K562 (cell line): ENCODE measurements around the gene NRXN2. TPM values are rescaled to one million over a fixed set of nuclear protein-coding genes. Genes with fewer than 3 reads are reported as not detected.

Experiments used
- ATAC-seq: fragments of 200-7000 bp; cut with Tn5 transposase; 3 replicates; pipeline ENCODE4 v1.9.1; 2020; ENCODE audit warnings: moderate library complexity
- BruUV-seq: library from RNA; stranded (reverse); fragments of 400-500 nt; replicated peaks from 2 replicates; lab custom pipeline; 2021; lab: Mats Ljungman, UMichigan
- CTCF ChIA-PET: fragments of 300-600 bp; formaldehyde crosslinking; extraction: SDS; loops from one replicate; lab custom pipeline; 2021; ENCODE audit warnings: low intra/inter-chr PET ratio; lab: Yijun Ruan, JAX
- POLR2A ChIA-PET: fragments of 300-600, 350-650 bp; sonication (Branson Sonifier 250); formaldehyde crosslinking; extraction: SDS; loops from one replicate; lab custom pipeline; 2021; ENCODE audit warnings: antibody characterized with exemption, inconsistent platforms; lab: Yijun Ruan, JAX
- DNase-seq, 4 experiments: peaks; one replicate each; pipeline versions ENCODE4 v3.0.0 to v3.0.0-alpha.2; 2011 to 2018; ENCODE audit warnings: low spot score in 3 of 4, mixed read lengths in 3 of 4; ENCODE audit errors: extremely low read depth in 1 of 4
- FAIRE-seq: peaks from 2 replicates; lab custom pipeline; 2011; peaks lifted over from hg19 to GRCh38; lab: Jason Lieb, UNC
- H2AFZ ChIP-seq: 2 replicates; pipeline ENCODE4 v1.6.0; 2011; ENCODE audit warnings: low read depth, low read length, control low read depth, inconsistent platforms
- H3K27ac ChIP-seq: fragments of 200-600 bp; 3 replicates; pipeline ENCODE4 v1.8.0; 2011; ENCODE audit warnings: low read depth, mild to moderate bottlenecking, control low read depth, inconsistent platforms, low read length, moderate library complexity, mixed read lengths; ENCODE audit errors: extremely low read depth
- H3K27me3 ChIP-seq, 2 experiments: fragments of 300-600 bp in 1 of 2; 2 replicates in 1 of 2; 3 replicates in 1 of 2; pipeline versions ENCODE4 v1.6.0 to v1.8.0; 2011; ENCODE audit warnings: inconsistent platforms in 2 of 2, low read length in 2 of 2, mild to moderate bottlenecking in 1 of 2, mixed read lengths in 1 of 2, moderate library complexity in 1 of 2; ENCODE audit not compliant: control insufficient read depth in 2 of 2, insufficient read depth in 2 of 2
- H3K36me3 ChIP-seq: fragments of 300-600 bp; 3 replicates; pipeline ENCODE4 v1.8.0; 2011; ENCODE audit warnings: mild to moderate bottlenecking, low read length, inconsistent platforms; ENCODE audit not compliant: control insufficient read depth, insufficient read depth
- H3K4me1 ChIP-seq, 2 experiments: fragments of 200-600 bp in 1 of 2; replicated peaks in 1 of 2; 2 replicates in 1 of 2; 3 replicates in 1 of 2; pipeline versions ENCODE4 v1.5.1 to v1.8.0; 2011; ENCODE audit warnings: inconsistent platforms in 2 of 2, low read length in 2 of 2, mild to moderate bottlenecking in 1 of 2, mixed read lengths in 1 of 2, moderate library complexity in 1 of 2; ENCODE audit not compliant: control insufficient read depth in 2 of 2, insufficient read depth in 2 of 2
- H3K4me2 ChIP-seq: 2 replicates; pipeline ENCODE4 v1.6.1; 2011; ENCODE audit warnings: low read length, control low read depth, inconsistent platforms, mixed read lengths; ENCODE audit not compliant: insufficient read depth
- H3K4me3 ChIP-seq: fragments of 200-600 bp; sonication (generic), shearing (Covaris generic); 2 replicates; pipeline ENCODE4 v1.5.1; 2016; ENCODE audit warnings: control low read depth, inconsistent platforms
- H3K79me2 ChIP-seq: fragments of 200-600 bp; 3 replicates; pipeline ENCODE4 v1.8.0; 2011; ENCODE audit warnings: low read length, inconsistent platforms; ENCODE audit not compliant: control insufficient read depth, insufficient read depth
- H3K9ac ChIP-seq, 2 experiments: 2 replicates each; pipeline versions ENCODE4 v1.6.0 to v1.6.1; 2011; ENCODE audit warnings: low read depth in 2 of 2, low read length in 2 of 2, control low read depth in 1 of 2, inconsistent platforms in 1 of 2, mild to moderate bottlenecking in 1 of 2, mixed read lengths in 1 of 2; ENCODE audit not compliant: insufficient read depth in 1 of 2
- H3K9me1 ChIP-seq: one replicate; pipeline ENCODE4 v1.6.0; 2011; ENCODE audit warnings: inconsistent platforms, mild to moderate bottlenecking, low read length, moderate library complexity; ENCODE audit not compliant: control insufficient read depth, insufficient read depth
- H3K9me3 ChIP-seq: replicated peaks from 2 replicates; pipeline ENCODE4 v1.5.1; 2011; ENCODE audit warnings: low read depth, low read length, inconsistent platforms; ENCODE audit not compliant: control insufficient read depth, insufficient read depth
- H4K20me1 ChIP-seq: replicated peaks from 2 replicates; pipeline ENCODE4 v1.6.1; 2011; ENCODE audit warnings: low read length, inconsistent platforms, mixed read lengths; ENCODE audit not compliant: control insufficient read depth, insufficient read depth
- CBFA2T2 ChIP-seq: fragments of 450-650 bp; conservative IDR thresholded peaks from 2 replicates; pipeline ENCODE4 v1.6.1; 2017; ENCODE audit warnings: mild to moderate bottlenecking
- NRF1 ChIP-seq, 2 experiments: fragments of 450-650 bp; IDR thresholded peaks in 1 of 2; conservative IDR thresholded peaks in 1 of 2; 2 replicates each; pipeline ENCODE4 v1.6.1; 2014; ENCODE audit warnings: mild to moderate bottlenecking in 2 of 2
- PML ChIP-seq: IDR thresholded peaks from 2 replicates; pipeline ENCODE4 v1.6.1; 2012; ENCODE audit warnings: low read length, inconsistent platforms
- POLR2B ChIP-seq: fragments of 450-650 bp; IDR thresholded peaks from 2 replicates; pipeline ENCODE4 v1.6.1; 2018; ENCODE audit warnings: low read depth; ENCODE audit not compliant: partially characterized antibody
- ZNF347 ChIP-seq: fragments of 450-650 bp; formaldehyde crosslinking; IDR thresholded peaks from 2 replicates; pipeline ENCODE4 v1.4.0; 2020; ENCODE audit warnings: low read depth, mild to moderate bottlenecking, moderate library complexity
- WGBS: fragments of 100-300 bp; shearing (Covaris generic); methylation state at CpG from one replicate; pipeline ENCODE4 v1.1.6; 2016; ENCODE audit warnings: low coverage, mixed read lengths; ENCODE audit not compliant: insufficient coverage; ENCODE audit errors: missing lambda C conversion rate; 5-methylcytosine and 5-hydroxymethylcytosine counted together
- in situ Hi-C: fragments of 300-500 bp; cut with MboI; formaldehyde crosslinking; loops from 4 replicates; pipeline ENCODE4 v1.15.0; 2018; ENCODE audit warnings: inconsistent platforms, mixed read lengths
- intact Hi-C: fragments of 100-400 bp; cut with micrococcal nuclease; formaldehyde crosslinking; loops from 2 replicates; pipeline ENCODE4 v1.14.2; 2022
- polyA plus RNA-seq, 8 experiments: library from polyadenylated mRNA; depleted of rRNA in 4 of 8; stranded (reverse) in 5 of 8; unstranded in 3 of 8; fragments of >200 nt; fragmentation: Nextera tagmentation in 2 of 8; fragmentation: Illumina TruSeq in 1 of 8; extraction: Ambion mirVana in 2 of 8; extraction: Trizol in 1 of 8; gene quantifications; 2 replicates each; pipeline versions ENCODE4 v1.2.1 to v1.2.3, GENCODE V29; 2011 to 2014; ENCODE audit warnings: inconsistent platforms in 1 of 8, missing spikeins in 1 of 8
- total RNA-seq, 7 experiments: library from RNA; depleted of rRNA in 6 of 7; stranded (reverse); fragments of >200 nt in 6 of 7; fragmentation: Illumina TruSeq in 2 of 7; extraction: Trizol in 2 of 7; gene quantifications; 2 replicates each; pipeline versions ENCODE4 v1.2.1 to v1.2.3, GENCODE V29; 2011 to 2021; ENCODE audit warnings: low replicate concordance in 1 of 7
- TF ChIP-seq, protein P1 (sequence below): fragments of 250-450 bp; sonication (Bioruptor Pico); IDR thresholded peaks from 2 replicates; pipeline ENCODE4 v1.4.0; 2020; ENCODE audit warnings: mild to moderate bottlenecking, moderate library complexity

The NRXN2 gene
- total and polyA plus RNA-seq, 9 of the 15 experiments (the other 6 are each of a cell fraction or from before 2014, with no cell fraction given), result 0.07 to 0.47 (median 0.15) TPM; not detected in 4

DNA sequence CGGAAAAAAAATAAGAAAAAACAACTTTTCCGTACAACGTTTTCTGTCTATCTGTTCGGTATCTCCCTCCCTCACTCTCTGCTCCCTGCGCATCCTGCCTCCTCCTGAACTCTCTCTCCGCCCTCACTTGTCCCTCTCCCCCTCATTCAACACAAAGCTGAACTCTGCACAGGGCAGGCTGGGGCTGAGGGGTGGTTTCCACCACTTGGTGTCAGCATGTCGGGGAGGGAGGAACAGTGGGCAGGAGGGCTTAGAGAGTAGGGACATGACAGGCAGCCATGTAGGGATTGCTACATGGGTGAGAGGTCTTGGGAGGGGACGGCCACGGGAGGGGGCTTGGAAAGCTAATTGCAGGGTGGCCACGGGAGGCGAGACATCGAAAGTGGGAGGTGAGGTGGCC, 114.4 kb downstream of the NRXN2 start:
- no peaks in the 10 kb centered on the region for H3K9me1 ChIP-seq
- POLR2A ChIA-PET, result no interaction called here
- BruUV-seq, result no TSS peak
- H2AFZ ChIP-seq, result no peak overlapping the region
- DNase-seq (no peak), ATAC-seq (peak; percentile 18; the same call in 1 of the 3 replicates), FAIRE-seq (no peak)
- no peaks in the 10 kb centered on the region for H3K9me3 ChIP-seq
- intact Hi-C loops, result no loop called here
- no peak overlapping the region for H3K9ac ChIP-seq
- peaks cover 0 to 21% of the 10 kb centered on the region in 2 experiments; a peak in 3 of 5 replicates for H3K4me1 ChIP-seq
- 4% methylated on average over 12 of the region's 12 CpGs for WGBS
- TF ChIP-seq CBFA2T2, result no peak
- no peak for TF ChIP-seq POLR2B
- peak; percentile 29 to 33; a peak in 2 of 4 replicates for TF ChIP-seq NRF1 (conservative IDR thresholded peaks at IDR 0.05 in 1 of 2, IDR thresholded peaks at IDR 0.05 in 1 of 2)
- TF ChIP-seq ZNF347 (CRISPR knock-in tag), result no peak
- no peak overlapping the region for H3K27ac ChIP-seq
- no peak overlapping the region for H3K4me2 ChIP-seq
- H3K27me3 ChIP-seq, result peaks cover 10 to 37% of the 10 kb centered on the region in 2 experiments; a peak in 4 of 5 replicates
- no peaks in the 10 kb centered on the region for H3K79me2 ChIP-seq
- no peaks in the 10 kb centered on the region for H3K36me3 ChIP-seq
- CTCF ChIA-PET, result no interaction called here
- in situ Hi-C loops, result no loop called here
- no peak overlapping the region for H3K4me3 ChIP-seq
- peaks cover 6% of the 10 kb centered on the region; the same call in 1 of the 2 replicates for H4K20me1 ChIP-seq

DNA sequence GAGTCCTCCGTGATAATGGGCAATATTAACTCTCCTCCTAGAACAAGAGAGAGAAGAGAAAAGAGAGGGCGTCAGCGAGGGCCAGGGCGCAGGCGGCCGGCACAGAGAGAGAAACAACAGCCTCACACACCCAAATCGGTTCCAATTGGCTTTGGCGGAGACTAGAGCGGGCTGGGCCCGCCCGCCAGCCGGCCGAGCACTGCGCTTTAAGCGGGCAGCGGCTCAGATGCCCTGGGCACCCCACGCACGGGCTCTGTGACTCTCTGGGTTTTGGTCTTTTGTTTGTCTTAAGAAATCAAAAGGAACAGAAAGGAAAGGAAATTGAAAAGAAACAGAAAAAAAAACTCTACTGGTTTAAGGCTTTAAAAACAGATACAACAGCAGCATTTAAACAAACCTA, 115.0 kb downstream of the NRXN2 start:
- peaks cover 10 to 36% of the 10 kb centered on the region in 2 experiments; a peak in 4 of 5 replicates for H3K27me3 ChIP-seq
- no peak for ATAC-seq
- in situ Hi-C loops (no loop called here), intact Hi-C loops (no loop called here)
- FAIRE-seq, result no peak
- POLR2A ChIA-PET, result no interaction called here
- no peak overlapping the region for H3K4me3 ChIP-seq
- DNase-seq, result no peak
- H3K9me1 ChIP-seq, result no peaks in the 10 kb centered on the region
- WGBS, result 27% methylated on average over 12 of the region's 18 CpGs
- H3K4me1 ChIP-seq, result peaks cover 0 to 21% of the 10 kb centered on the region in 2 experiments; a peak in 3 of 5 replicates
- H2AFZ ChIP-seq, result no peak overlapping the region
- H3K27ac ChIP-seq, result no peak overlapping the region
- BruUV-seq, result no TSS peak
- no peak for TF ChIP-seq PML
- TF ChIP-seq, protein P1, sequence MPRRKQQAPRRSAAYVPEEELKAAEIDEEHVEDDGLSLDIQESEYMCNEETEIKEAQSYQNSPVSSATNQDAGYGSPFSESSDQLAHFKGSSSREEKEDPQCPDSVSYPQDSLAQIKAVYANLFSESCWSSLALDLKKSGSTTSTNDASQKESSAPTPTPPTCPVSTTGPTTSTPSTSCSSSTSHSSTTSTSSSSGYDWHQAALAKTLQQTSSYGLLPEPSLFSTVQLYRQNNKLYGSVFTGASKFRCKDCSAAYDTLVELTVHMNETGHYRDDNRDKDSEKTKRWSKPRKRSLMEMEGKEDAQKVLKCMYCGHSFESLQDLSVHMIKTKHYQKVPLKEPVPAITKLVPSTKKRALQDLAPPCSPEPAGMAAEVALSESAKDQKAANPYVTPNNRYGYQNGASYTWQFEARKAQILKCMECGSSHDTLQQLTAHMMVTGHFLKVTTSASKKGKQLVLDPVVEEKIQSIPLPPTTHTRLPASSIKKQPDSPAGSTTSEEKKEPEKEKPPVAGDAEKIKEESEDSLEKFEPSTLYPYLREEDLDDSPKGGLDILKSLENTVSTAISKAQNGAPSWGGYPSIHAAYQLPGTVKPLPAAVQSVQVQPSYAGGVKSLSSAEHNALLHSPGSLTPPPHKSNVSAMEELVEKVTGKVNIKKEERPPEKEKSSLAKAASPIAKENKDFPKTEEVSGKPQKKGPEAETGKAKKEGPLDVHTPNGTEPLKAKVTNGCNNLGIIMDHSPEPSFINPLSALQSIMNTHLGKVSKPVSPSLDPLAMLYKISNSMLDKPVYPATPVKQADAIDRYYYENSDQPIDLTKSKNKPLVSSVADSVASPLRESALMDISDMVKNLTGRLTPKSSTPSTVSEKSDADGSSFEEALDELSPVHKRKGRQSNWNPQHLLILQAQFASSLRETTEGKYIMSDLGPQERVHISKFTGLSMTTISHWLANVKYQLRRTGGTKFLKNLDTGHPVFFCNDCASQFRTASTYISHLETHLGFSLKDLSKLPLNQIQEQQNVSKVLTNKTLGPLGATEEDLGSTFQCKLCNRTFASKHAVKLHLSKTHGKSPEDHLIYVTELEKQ (CRISPR knock-in tag), result no peak
- no peak overlapping the region for H3K9ac ChIP-seq
- no peaks in the 10 kb centered on the region for H3K79me2 ChIP-seq
- H3K36me3 ChIP-seq, result no peaks in the 10 kb centered on the region
- CTCF ChIA-PET, result no interaction called here
- no peak overlapping the region for H3K4me2 ChIP-seq
- peaks cover 6% of the 10 kb centered on the region; the same call in 1 of the 2 replicates for H4K20me1 ChIP-seq
- no peaks in the 10 kb centered on the region for H3K9me3 ChIP-seq
